ENCODE measurements around the gene AMBP.

AMBP gene

DNA sequence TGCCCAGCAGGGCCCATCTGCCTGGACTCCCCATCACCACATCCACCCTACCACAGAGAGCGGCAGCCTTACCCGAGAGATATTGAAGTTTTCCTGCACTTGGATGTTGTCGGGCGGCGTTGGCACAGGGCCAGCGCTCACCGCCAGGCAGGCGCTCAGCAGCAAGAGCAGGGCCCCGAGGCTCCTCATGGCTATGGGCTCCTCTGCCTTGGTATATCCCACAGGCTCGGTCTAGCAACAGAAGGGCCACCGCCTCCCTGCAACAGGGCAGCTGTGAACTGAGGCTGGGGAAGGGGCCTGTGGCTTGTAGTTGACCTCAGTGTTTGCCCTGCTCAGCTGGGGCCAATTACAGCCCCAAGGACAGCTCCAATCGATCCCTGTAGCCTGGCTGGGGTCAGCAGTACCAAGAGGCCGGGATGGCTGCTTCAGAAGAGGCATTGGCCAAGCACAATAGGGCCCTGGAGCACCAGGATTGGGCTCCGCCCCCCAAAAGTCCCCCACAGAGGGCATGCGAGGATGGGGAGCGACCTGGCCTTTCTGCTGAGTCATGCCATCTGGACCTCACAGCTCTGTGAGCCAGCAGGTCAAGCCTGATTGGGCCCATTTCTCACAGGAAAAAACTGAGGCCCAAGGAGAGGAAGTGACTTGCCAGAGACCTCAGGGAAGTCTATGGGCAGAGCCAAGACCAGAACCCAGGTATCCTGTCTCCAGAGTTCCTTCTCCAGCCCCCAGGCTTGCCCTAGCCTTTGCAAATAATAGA lies at the start of gene AMBP:
AMBP (minus strand) TSS at position 280 of the 760 bp plus-strand sequence; CDS start at position 189, 91 bp downstream.
- DNase-seq: no peak

DNA sequence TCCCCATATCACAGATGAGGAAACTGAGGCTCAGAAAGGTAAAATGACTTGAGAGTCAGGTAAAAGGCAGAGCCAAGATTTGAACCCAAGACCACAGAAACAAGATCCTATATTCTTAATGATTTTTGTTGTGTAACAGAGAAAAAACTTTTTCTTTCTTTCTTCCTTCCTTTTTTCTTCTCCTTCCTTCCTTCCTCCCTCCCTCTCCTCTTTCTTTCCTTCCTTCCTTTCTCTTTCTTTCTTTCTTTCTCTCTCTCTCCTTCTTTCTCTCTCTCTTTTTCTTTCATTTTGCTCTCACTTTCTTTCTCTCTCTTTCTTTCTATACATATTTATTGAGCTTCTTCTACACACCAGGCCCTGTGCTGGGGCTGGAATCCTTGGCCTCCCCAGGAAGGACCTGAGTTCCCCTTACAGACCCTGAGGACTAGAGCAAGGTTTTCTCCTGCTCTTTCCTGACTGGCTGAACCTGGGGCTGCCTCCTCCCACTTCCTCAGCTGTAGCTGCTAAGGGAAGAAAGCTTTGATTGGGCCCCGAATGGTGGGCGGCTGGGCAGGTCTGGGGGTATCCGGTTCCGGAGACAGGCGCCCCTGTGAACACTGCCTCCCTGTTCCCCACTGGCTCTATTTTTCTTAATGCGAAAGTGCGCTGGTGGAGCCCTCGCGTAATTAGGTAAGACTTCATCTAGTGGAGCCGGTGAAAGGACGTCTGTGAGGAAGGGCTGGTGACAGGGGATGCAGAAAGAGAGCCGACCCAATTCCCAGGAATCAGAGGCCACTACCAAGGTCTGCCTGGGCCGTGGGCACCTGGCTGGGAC lies 48.4 kb upstream of the AMBP start:
- no peak for DNase-seq

DNA sequence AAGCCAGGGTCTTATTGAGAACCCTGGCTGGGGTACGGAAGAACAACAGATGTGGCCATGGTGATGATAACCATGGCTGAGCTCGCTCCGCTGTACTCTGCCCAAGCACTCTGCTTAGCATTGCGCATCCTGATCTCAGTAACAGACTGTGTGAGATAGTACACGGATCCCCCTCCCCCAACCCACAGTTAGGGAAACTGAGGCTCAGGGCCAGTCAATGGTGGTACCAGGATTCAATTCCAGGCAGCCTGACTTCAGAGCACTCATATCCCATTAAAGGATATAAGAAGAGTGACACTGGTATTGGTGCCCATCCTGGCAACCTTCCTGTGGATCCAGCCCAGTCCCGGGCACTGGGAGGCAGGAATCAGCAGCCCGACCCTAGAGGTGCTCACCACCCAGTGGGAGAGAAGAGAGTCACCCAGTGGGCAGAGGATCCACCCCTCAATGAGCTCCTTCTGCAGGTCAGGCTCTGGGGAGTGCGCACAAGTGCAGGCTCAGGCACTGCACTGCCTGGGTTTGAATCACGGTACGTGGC lies 47.4 kb upstream of the AMBP start:
- DNase-seq: no peak

DNA sequence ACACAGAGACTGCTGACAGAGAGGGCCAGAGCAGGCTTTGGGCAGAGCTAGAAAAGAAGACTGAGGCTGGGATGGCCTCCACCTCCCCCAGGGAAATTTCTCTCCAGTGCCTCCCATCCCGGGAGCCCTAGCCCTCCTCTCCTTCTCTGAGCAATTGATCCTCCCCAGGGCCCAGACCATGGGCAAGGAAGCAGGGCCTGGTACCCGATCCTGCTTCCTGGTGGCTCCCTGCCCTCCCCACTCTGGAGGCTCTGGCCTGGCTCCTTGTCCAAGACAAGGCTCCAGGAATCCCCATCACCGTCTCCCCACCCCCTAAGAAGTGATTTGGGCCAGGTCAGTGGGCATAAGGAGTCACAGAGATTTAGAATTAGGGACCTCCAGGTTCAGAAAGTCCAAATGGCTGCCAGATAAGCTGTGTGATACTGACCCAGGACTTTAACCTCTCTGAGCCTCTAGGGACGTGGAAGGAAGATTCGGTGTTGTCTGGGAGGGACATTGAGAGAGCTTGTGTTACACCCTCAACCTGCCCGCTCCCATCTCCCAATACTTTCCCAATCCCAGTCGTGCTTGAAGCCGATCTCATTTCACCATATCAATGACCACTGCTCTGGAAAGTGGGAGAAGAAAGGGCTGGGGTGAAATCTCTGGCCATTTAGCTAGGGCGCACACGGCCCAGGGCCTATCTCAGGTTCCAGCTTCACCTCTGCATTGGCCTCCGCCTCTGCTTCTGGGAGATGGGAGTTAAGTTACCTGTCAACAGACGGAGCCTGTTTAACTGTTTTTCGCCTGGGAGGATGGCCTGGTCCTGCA lies 46.8 kb upstream of the AMBP start:
- no peak for DNase-seq

DNA sequence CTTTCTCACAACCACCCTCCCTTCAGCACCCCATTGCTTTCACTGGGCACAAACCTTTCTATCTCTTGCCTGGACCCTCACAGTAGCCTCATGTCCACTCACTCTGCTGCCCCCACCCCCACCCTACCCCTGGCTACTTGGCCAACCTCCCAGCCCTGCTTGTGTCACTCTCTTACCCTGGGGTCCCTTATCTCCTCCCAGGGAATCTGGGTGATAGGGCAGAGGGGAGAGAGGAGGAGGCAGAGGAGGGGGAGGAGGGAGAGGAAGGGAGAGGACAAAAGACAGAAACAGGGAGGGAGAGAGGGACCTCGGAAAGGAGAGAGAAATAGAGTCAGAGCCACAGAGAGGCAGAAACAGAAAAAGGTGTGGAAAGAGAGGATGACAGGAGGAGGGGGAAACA lies 46.0 kb upstream of the AMBP start:
- DNase-seq: no peak

DNA sequence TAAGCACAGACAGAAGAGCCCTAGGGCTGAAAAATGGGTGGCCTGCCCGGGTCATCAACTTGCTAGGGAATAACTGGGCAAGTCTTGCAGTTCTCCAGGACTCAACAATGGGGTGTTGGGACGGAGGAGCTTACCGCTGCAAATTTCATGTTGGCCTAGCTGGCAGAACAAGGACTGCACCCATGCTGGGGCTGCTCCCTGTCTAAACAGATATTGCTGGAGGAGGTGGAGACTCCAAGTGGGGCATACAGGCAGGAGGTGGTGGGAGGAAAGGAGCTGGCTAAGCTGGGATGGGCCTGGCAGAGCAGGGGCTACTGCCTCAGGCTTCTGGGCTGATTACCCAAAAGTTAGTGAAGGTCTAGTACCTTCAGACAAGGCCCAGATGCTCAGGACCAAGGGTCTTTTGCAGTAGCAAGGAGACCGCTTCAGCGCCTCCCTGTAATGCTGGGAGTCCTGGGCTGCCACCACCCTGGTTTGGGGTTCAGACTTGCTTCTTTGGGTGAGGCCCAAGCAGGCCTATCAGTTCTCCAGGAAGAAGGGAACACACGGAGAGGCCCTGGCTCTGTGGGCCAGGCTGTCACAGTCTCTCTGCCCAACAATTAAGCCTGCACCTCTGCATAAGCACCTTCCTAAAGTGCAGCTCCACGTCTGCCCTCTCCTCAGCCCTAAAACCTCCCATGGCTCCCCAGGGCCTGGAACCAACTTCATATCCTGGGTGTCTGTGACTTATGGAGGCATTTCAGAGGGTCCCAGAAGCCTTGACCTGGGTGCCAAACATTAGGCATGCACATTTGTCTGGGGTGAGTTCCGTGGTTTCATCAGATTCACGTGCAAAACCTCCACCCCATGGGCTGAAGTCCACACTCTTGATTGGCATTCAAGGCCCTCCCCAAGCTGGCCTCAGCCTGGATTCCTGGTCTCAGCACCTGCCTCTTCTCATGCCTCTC lies 45.2 kb upstream of the AMBP start:
- no peak for DNase-seq

DNA sequence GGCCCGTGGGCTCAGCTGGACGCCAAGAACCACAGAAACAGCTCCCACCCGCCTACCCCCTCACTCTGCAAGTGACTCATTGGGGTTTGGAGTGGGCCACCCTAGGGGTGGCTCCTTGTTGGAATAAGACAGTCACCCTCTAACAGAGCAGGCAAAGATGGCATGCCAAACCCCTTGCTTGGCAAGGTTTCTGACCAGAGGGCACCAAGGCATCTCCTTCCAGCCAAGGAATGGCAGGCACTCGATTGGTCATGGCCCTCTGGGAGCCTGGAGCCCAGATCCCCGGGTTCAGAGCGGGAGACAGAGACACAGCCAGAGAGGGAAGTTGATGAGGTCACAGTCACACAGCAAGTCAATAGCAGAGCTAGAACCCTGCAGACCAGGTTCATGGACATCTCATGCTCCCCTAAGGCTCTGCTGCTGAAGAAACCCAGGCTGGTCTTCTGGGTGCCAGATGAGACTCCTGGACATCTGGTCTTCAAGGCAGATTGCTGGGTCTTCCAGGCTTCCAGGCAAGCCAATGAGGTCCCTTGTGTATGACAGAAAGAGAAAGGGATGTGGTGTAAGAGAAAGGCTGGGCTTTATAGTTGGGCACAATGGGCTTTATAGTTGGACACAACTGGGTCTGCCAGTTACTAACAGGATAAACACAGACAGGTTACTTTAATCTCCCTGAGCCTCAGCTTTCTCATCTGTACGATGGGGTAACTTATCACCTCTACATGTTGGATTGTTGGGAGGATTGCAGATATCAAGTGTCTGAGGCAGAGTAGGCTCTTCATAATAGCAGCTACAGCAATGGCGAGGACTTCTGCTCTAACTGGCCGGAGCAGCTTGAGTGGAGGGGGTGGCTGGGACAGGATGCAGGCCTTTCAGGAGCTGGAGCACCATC lies 44.3 kb upstream of the AMBP start:
- no peak for DNase-seq

DNA sequence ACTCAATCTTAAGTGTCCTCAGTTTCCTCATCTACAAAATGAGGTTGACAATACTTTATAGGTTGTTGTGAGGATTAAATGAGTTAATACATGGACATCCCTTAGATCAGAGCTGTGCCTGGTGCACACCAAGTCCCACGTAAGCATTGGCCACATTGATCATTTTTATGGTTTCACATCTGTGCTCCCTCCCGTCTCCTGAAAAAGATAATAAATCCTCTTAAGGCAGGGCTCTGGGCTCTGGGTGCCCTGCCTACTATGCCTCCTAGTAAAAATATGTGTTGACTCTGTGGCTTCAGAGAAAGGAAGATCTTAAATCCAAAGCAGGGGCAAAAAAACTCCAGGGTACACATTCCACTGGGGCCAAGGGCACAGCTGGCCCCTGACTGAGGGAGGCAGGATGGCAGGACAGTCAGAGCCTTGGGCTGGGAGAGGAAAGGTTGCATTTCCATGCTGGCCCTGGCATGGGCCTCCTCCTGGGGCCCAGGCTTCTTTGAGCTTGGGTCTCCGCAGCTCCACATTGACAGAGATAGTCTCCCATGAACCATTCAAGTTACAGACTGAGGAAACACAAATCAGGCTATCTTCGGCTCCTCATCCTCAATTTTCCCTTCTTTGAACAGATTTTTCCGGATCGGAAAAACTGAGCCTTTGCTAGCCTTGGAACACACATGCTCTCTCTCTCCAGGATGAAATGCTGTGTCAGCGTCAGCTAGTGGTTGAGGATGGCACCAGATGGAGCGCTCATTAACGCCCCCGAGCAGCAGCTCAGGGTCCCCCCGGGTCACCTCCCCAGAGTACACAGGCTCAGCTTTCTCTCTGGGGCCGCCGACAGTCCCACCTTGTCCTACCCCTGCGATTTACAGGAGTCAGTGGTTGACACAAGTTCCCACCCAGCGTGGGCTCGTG lies 43.4 kb upstream of the AMBP start:
- no peak for DNase-seq

DNA sequence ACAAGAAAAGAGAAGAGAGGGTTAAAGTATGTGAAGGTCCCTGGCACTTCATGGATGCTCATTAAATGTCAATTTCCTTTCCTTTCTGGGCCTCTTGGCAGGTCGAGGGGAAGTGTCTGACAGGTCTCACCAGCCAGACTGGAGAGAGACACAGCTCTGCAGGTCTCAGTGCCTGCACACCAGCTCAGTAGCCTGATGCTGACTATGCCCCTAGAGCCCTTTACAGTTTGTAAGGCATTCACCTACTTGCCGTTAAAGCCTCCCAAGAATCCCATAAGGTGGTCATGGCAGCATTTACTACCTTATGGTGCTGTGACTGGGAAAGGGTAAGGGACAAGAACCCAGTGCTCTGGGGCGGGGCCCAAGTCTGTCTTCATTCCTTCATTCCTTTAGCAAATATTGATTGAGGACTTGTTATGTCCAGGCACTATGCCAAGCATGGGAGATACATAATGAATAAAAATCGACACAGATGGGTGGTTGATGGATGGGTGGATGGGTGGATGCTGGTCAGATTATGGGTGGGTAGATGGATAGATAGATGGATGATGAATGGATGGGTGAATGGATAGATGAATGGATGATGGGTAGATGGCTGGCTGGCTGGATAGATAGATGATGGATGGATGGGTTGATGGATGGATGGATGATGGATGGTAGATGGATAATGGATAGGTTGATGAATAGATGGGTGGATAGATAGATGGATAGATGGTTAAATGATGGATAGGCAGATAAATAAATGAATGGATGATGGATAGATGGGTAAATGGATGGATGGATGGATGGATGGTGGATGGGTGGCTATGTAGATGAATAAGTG lies 42.3 kb upstream of the AMBP start:
- DNase-seq: no peak

DNA sequence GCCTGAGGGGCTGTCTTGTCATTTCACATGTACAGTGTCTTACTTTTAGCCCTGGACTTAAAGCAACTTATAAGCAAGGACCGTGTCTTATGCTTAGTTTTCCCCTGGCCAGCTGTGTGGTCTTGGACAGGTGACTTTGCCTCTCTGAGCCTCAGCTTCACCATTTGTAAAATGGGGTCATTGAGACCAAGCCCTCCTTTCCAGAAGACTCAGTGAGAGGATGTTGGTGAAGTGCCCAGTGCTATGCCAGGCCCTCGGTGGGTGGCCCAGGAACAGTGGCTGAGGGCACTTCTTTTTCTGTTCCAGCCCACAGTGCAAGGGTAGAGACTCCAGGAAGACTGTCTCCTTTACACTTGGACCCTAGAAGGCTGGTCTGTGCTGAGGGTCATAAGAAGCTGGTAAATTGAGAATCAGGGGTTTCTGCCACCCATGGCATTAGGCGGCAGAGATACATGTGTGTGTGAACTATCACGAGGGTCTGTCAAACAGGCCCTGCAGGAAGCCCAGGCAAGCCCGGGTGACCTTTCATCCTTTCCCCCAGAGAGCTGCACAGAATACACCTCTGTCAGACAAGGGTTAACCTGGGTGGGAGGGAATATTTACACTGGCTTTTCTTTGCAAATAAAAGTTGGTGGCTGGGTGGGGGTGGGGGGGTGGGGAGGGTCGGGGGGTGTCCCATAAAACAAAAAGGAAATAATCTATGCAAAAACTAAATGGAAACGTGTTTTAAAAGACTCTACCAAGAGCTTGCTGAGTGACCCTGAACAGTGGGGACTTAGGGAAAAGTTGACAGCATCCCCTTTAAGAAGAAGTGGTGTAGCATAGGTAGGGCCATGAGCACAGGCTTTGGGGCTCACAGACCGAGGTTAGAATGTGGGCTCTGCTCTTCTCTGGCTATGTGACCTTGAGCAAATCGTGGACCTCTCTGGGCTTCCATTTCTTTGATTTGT lies 41.4 kb upstream of the AMBP start:
- DNase-seq: no peak

DNA sequence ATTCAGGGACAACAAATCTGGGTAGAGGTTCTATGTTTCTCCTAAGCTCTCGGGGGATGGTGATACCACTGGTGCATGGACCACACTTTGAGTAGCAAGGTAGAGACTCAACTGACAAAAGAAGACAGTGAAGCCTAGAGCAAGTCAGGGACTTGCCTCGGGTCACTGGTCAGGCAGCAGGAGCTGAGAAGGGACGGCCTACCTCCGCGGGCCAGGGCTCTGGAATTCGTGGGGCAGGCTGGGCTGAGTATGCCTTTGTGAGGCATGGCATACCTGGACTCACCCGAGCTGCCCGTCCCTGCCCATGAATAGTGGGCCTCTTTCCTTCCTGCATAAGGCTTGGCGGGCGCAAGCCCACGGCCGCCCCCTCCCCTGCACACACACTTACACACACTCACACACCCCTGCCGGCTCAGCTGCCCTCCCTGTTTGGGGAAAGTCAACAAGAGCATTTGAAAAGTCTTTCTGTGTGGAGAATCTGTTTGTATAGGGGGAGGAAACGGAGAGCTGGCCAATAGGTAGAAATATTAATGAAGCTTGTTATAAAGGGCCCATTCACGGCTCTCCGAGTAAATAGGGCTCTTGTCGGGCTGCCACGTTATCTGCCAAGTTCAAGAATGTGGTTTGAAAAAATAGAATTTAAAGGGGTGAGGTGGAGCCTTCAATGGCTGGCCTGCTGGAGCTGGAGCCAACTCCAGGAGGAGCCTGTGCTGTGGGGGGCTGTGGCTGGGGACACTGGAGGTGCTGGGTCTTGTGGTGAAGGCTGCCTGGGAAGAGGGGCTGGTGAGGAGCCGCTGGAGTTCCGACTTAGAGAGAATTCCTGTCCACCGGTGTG lies 40.1 kb upstream of the AMBP start:
- DNase-seq: no peak

DNA sequence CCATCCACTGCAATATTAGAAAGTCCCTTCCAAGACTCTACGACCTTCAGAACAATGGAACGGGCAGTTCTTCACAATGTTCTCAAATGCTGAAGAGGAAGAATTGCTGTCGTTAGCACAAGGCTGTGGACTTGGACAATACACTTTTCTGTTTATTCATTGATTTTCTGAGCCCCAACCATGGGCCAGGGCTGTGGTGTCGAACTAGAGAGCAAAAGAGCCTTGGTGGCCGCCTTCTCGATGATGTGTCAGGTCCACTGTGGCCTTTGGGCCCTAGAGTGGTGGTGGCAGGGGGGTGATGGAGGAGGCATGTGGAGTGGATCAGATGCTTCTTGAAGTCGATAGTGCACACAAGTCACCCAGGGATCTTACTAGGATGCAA lies 39.5 kb upstream of the AMBP start:
- DNase-seq: no peak

DNA sequence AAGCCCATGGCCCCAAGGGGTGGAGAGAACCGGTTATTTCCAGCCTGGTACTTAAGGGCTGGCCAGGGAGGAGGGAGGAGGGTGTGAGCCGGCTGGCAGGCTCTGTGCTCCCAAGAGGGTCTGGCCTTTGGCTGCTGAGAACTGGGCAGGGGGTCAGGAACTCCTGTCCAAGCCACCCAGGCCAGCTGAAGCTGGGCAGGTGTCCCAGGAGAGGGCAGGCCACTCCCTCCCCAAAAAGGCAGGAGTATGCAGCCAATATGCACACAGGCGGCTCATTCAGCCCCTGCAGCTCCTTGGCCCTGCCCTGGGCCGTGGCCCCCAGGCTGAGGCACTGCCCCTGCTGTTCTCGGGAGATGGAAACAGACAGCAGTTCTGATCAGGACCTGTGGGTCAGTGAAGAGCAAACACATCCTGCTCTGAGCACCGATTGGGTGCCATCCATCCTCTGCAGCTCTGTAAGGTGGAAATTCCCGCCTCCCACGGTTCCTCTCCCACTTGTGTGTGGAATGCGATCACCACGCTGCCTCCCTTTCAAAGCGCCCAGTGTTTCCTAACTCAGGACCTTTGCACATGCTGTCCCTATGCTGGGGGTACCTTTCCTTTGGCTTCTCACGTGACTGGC lies 38.1 kb upstream of the AMBP start:
- DNase-seq: no peak

DNA sequence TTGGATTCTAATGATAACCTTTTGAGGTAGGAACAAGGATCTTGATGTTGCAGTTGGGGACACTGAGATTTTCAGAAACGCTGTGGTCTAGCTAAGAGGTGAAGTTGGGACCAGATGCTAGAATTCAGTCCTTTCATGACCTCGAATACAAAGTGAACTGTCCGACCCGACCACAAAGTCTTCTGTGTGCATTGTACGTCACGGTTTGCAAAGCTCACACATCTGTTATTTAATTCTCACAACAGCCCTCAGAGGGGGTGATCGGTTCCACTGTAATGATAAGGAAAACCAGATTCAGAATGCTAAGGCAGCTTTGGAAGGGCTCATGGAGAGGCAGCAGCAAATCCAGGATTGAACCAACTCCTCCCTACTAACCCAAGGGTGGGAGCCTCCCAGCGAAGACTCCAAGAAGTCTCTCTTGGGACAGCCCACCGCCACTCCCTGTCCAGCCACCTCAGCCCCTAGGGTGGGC lies 37.6 kb upstream of the AMBP start:
- DNase-seq: no peak

DNA sequence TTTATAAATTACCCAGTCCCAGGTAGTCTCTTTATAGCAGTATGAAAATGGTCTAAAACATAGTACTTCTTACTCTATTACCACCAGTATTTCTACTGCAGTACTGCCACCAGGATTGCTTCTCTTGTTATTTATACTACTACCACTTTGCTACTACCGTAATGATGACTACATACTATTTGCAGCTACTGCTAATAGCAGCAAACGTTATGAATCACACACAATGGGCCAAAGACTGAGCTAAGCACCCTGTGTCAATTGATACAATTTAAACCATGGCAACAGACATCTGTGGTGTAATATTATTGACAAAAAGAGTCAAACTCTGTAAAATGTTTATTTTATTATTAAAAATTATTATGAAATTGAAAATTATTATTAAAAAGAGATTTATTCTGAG lies 36.3 kb upstream of the AMBP start:
- no peak for DNase-seq
